HG03196 (cell line): ENCODE measurements around the gene VPS37B.

Experiments
- ATAC-seq: cut with Tn5 transposase; IDR thresholded peaks from one replicate; pipeline ENCODE4 v1.9.1; 2021; ENCODE audit not compliant: unreplicated experiment

Gene VPS37B

DNA sequence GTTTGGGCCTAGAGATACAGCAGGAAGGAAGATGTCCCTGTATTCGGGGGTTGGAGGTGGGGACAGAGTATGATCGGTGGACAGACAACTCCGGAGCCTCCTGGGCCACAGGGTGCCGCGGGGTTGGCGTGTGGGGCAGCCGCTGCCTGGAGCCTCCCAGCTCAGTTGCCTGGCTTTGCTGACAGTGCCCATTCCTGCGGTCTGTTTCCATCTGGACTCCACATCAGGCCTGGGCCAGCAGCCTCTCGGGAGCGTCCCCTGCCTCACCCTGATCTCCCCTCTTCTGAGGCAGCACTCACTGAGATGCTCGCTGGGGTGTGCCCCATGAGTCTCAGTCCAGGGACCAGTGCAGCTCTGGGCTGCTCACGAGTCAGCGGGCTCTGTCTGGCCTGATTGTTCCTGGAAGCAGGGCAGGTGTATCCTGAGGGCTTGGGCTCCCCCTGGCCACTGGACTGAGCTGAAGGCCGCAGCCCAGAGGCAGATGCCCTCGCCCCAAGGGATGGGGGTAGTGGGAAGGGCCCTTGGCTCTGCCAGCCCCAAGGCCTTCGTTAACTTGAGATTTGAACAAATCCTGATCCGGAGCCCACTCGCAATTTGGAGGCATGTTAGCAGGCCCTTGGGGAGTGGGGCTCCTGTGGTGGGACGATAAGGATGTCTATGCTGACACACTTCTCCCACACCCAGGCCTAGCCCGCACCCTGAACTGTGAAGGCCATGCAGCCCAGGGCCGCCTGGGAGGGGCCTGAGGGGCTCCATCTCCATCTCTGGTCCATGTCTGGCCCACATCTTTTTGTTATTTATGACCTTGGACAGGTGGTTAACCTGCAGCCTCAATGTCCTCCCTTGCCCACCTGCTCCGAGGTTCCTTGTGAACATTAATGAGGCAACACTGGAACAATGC is 53.2 kb downstream of the VPS37B start:
- ATAC-seq = no peak

DNA sequence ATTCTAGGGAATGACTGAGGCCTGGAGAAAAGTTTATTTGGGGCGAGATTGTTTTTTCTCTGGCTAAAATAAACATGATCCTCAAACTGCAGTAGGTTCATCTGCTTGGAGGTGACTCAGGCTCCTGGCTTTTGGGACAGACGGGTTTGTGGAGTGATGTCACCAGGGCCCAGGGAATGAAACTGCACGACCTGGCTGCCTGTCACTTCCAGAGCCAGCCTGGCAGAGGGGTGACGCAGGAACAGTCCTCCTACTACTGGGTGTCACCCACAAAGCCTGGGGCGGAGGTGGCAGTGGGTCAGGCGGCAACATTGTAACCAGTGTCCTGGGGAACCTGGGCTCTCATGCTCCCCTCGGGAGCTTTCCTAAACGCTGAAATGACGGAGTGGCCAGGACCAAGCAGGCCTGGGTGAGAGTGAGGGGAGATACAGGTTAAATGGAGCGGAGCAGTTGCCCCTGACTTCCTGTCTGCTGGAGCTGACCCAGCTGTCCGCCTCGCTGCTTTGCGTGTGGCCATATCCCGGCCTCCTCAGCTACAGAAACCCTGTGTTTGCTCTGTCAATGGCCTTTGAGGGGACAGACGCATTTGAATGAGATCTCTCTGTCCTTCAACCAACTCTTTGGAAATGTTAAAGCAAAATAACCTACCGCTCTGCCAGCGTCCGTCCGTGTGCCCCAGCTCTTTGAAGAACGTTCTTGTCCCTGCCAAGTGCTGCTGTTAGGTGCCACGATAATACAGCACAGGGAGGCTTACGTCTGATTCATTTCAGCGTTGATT is 54.2 kb downstream of the VPS37B start:
- no peak for ATAC-seq

DNA sequence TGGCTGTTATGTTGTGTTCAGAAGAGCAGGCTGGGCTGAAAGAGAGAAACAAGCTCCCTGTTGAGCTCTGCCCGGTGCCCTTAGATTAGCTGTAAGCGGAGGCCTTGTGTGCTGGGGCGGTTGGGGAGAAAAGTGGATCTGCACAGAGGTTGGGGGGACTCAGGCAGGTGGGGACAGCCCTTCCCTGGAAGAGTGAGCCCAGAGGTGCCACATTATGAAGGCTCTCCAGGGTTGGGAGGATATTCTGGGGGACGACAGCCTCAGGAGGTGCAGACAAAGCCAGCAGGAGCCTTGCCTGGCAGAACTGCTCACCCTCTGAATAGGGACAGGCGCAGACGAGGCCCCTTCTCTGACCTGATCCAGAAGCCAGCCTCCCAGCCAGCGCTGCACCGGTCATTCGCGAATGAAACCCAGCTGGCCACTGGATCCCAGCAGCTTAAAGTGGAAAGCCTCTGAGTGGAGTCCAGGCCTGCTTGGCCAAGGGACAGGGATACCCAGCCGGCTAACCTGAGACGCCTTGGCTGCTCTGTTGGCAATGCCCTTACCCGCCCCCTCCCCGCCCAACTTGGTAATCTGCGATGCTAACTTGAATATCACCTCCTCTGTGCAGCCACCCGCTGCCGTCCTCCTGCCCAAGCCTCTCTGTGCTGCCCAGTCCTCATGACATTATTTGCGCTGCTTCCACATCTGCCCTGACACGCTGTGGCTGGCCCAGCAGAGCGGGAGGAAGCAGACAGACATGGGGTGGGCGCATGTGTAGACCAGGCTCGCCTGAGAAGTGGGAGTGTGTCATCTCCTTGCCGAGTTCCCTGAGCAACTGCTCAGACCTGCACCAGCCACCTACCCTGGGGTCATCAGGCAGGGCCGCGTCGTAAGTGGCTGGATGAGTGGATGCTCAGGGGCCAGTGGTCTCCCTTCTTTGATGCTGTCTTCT is 55.1 kb downstream of the VPS37B start:
- no peak for ATAC-seq

DNA sequence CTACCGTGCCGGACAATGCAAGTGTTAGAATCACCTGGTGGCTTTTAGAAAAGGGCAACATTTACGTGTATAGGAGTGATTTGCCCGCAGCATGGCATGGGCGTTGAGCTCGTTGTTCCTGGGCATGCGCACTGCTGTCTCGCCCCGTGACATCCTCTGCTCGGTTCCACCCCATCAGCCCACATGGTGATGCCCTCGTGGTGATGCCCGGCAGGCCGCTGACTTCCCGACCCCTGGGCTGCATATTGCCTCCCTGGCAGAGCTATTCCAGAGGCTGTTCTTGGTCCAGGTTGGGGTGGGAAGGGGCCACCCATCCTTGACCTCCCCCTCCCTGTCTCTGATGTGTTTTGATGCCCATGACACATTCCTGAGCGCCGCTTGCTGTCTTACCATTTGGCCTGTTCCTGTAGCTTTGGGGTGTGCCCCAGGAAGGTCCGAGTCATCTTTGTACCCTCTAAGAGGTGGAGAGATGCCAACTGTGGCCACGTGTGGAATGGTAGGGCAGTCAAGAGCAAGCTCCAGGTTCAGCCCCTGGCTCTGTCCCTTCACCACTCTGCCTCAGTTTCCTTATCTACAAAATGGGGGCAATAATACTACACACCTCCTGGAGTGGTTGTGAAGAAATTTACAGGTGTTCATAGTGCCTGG is 55.9 kb downstream of the VPS37B start:
- no peak for ATAC-seq

DNA sequence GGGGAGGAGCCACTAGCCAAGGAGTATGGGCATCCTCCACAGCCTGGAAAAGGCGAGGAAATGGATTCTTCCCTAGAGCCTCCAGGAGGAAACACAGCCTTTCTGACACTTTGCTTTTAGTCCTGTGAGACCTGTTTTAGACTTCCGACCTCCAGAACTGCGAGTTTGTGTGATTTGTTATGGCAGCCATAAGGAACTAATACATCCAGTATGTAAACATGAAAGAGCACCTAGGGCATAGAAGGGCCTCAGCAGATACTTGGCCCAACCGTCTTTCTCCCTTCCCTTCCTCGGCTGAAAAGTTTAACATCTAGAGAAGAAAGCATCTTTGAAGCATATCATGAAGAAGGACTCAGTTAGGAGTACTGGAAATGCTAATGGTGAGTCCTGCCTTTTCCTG is 57.1 kb downstream of the VPS37B start:
- no peak for ATAC-seq

DNA sequence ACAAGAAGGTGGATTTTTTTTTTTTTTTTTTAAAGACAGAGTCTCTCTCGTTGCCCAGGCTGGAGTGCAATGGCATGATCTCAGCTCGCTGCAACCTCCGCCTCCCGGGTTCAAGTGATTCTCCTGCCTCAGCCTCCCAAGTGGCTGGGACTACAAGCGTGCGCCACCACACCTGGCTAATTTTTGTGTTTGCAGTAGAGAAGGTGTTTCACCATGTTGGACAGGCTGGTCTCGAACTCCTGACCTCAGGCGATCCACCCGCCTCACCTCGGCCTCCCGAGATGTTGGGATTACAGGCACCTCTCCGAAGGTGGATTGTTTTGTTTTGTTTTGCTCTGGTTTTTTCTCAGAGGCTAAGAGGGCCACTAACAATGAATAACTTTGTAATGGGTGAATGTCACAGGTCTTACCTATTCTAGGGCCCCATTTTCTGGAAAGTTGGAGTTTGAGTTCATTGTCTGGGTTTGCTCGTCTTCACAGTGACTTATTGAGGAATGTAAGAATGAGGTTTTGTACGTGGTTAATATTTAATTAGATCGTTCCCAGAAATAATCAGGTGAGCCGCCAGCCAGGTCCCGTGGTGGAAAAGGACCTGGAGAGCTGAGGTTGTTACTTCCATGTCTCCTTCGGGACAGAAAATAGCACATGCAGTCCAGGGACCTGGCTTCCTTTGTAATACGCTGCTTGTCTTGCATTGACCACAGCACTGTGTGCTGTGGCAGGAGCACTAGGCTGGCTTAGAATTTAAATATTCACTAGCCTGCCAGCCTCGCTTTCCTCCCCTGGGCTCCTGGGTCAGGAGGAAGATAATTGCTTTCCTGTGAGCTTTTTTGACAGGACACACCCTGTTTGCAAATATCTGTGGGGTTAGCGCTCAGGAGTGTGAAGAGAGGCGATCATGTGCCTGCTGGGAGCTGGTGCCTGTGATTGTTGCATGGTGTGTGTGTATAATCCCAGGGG is 58.3 kb downstream of the VPS37B start:
- no peak for ATAC-seq

DNA sequence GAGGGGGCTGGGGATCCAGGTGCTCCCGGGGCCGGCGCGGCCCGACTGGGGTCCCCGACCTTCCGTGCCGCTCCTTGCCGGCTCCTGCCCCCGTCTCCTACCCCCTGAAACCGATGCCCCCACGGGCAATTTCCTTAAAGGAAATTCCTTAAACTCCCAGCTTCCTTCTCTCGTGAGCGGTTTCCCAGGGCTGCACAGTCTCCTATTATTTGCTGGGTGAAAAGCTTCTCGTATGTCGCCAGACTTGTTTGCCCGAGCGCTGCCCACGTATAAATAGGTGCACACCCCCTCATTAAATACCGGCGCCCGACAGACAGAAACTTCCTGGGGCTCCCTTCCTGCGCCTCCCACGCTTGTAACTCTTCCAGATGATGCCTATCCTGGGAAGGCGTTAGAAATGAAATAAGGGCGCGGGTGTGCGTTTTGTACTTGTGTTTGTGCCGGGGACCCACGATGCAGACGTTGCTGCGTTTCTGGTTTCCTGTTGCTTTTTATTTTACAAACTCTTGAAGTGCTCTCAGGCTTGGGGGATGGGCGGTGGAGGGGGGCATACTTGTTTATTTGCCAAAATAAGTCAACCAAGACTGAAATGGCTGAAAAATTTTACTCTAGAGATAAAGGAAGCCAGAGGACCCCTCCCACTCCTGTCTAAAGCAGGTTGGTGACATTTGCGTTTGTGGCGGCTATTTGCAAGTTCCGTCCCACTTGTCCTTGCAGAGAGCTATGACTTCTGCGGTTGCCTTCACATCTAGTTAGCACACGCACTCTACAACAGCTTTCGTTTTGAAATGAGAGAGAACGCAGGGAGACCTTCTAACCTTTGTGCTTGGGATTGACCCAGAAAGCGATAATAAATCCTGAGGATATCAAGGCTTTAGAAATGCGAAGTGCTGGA is 59.6 kb downstream of the VPS37B start:
- ATAC-seq = no peak

DNA sequence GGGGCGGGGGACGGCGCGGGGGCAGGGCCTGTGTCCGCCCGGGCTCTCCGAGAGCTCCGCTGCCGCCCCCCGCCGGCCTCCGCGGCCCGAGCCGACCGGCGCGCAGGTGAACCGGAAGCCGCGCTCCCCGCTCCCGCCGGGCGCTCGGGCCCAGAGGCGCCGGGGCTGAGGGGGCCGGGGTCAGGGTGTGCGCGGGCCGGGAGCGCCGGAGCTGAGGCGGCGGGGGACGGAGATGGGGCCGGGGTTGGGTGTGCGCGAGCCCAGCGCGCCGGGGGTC is 60.2 kb downstream of the VPS37B start:
- no peak for ATAC-seq

DNA sequence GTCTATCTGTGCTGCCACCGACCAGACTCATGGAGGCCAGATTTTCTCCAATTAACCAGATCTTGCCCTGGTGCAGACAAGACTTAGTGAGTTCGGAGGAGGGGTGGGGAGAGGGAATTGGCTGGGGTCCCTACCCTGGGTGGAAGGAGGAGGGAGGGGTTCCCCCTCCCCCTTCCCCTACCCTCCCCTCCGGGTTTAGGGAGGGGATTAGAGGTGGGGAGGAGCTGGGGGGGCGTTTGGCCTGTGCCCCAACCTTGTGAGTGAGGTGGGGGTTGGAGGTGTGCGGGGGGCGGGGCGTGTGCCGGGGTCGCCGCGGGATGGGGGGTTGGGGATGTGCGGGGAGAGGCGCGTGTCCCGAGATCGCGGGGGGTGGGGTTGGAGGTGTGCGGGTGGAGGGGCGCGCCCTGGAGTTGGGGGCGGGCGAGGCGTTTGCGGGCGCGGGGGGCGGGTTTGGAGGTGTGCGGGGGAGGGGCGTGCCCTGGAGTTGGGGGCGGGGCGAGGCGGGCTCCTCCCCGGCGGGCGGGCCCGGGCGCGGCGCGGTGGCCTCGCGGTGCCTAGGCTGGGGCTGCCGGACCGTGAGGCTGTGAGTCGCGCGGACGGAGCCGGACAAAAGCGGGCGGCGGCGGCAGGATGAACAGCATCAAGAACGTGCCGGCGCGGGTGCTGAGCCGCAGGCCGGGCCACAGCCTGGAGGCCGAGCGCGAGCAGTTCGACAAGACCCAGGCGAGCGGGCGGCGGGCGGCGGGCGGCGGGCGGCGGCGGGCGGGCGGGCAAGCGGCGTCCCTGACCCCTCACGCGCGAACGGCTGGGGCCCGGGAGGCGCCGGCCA is 60.8 kb downstream of the VPS37B start, which contains the start of gene HIP1R:
HIP1R (plus strand) TSS at position 537 of the 829 bp plus-strand sequence; CDS start at position 631, 94 bp downstream.
- no peak for ATAC-seq

DNA sequence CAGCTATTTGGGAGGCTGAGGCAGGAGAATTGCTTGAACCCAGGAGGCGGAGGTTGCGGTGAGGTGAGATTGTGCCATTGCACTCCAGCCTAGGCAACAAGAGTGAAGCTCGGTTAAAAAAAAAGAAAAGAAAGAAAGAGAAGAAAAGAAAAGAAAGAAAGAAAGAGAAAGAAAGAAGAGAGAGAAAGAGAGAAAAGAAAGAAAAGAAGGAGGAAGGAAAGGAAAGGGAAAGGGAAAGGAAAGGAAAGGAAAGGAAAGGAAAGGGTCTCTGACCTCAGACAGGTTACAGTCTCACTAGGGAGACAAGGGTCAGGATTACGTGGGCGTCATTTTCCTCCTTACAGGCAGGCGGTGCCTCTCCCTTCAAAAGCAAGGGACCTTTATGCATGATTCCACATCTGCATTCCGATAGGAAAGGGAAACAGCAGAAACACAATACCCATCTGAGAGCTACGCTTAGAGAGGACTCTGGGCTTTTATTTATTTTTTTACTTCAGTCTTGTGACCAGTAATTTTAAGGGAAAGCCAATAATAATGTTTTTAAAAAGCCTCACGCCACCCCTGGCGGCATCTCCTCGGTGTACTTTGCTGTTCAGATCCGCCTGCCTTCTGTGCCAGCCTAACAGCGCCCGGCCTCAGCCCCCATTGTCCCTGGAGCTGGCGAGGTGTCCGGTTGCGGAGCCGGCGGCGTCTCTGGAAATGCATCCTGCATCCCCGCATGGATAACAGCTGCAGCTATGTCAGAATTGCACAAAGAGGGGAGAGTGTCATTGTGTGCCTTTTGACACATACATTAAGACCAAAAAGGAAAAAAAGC is 61.6 kb downstream of the VPS37B start:
- ATAC-seq = no peak

DNA sequence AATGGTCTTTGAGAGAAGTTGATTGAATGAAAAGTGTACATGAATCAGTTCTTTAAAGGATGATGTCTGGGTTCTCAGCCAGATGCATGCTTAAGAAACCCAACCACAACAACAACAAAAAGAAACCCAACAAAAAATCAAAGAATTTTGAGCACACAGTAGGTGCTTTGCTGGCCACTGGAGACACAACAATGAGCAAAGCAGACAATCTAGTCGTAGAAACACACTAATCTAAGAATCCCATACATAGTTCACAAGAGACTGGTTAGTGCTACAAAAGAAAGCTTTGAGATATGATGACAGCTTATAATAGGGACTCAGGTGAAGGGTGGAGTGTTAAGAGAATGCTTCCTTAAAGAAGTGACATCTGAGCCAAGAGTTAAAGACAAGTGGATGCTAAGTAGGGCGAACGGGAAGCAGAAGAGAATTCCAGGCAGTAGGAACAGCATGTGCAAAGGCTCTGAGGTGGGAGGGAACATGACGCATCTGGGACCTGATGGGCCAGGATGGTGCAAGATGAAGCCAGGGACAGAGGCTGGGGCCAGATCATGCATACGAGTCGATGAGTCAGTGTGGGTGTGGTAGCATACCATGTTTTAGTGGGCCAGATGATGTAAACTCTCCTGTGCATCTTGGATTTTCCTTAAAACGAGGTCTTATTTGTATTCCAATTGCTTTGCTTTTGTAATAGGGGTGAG is 65.3 kb downstream of the VPS37B start:
- no peak for ATAC-seq

DNA sequence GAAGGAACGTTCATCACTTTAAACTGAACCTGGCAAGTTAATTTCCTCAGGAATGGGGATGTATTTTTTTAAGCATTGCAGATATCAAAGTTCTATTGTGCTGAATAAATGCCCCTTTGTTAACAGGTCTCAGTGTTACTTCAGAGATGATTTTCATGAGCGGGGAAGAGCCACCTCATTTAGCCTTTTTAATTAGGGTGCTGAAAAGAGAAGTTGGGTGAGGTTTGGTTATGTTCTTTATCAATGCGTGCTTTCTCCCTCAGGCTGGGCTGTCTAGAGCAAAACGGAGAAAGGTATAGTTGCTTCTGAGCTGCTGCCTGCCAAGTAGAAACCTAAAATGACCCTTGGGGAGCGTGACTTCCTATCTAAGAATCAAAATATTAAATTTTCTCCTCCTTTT is 68.7 kb downstream of the VPS37B start:
- ATAC-seq = no peak

DNA sequence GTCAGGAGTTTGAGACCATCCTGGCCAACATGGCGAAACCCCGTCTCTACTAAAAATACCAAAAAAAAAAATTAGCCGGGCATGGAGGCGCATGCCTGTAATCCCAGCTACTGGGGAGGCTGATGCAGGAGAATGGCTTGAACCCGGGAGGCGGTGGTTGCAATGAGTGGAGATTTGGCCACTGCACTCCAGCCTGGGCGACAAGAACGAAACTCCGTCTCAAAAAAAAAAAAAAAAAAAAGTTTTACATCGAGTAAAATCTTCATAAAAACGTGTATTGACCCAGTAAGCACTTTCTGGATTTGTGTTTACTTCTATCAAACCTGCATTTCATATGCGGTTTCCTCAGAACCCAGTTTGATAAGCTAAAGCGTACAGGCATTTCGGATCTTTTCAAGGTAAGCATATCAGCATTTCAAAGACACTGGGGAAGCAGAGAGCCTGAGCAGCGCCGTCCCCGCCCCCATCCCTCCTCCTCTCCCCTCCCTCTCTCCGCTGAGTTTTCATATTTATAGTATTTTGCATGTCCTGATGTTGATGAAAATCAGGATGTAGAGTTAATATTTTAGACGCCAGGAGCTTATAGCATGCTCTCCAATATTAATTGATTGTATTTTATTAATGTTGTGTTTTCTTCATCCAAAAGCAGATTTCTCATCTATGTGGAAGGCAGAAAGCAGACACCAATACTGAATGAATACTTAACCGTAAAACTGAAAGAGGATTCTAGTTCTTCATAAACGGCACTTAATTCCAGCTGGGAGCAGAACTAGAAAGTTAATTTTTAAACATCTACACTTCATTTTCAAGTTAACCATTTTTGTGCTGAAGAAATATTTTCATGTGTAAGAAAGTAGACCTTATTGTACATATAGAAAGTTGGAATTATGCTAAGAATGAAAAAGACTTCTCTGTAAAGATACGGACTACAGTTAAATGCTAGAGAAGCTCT is 69.9 kb downstream of the VPS37B start:
- no peak for ATAC-seq

DNA sequence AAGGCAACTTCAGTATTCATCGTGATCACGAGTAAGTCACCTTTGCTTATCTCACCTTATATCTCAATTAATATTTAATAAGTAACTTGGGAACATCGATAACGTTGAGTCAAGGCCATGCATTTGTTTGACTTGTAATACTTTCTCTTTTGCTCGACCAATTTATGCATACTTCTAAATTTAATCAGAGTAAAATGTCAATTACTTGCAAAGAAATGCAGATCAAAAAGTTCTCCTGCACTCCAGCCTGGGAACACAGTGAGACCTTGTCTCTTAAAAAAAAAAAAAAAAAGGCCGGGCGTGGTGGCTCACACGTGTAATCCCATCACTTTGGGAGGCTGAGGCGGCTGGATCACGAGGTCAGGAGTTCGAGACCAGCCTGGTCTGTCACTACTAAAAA is 72.5 kb downstream of the VPS37B start:
- ATAC-seq = no peak

DNA sequence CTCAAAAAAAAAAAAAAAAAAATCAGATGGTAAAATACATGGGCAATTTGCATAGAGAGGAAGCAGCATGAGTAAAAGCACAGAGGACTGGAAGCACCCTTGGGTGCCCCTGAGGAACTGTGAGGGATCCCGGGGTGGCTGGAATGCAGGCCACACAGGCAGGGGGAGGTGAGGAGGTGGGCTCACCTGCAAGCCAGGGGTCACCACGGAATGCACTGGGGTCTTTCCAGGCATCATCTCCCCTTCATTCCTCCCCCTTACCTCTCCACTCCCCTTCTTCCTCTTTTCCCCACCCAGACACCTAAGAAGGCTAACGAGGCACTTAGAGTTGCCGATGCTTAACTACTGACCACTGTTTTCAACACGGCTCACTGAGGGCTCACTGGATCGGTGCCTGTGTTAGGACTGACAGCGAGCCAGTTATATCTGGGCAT is 75.1 kb downstream of the VPS37B start:
- ATAC-seq = no peak
